Fibroblast of skin of left biceps (primary cell): Measurements from ENCODE around the gene CFAP58.

ENCODE experiments used
- DNase-seq, 2 experiments: peaks; one replicate each; pipeline ENCODE4 v3.0.0-alpha.2; 2013; ENCODE audit warnings: low read depth in 2 of 2

The CFAP58 gene

DNA sequence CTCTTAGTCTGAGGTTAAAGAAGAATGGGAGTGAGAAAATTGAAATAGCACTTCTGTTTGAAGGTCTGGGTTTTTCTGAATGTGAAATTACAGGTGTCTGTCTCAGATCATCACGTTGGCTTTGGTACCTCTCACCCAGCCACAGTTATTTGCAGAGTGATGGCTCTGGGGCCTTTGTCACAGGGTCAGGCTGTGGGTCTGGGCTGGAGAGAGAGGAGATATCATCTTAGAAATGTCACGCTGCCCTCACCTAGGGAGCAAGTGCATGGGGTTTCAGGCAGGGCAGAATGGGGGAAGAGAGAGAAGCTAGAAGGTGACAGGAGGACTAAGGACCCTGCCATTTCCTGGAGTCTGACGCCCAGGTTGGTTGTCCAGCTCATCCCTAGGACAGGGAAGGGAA, 127.2 kb downstream of the CFAP58 start:
- DNase-seq = no peak

DNA sequence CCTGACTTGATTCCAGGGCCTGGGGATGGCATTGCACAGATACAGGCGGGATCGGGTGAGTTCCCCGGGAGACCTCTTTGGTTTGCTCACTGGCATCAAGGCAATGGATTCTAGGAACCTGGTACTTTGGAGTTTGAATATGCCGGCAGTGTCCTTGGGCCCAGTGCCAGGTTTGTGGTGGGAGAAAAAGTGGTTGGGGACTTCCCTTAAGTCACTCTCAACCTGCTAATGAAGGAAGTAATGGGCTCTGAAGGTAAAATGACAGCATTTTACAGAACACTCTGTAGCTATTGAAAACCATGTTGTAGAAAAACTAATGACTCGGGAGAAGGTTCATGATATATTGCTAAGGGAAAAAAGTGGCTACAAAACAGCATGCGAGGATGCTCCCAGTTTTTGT, 129.9 kb downstream of the CFAP58 start:
- DNase-seq = no peak

DNA sequence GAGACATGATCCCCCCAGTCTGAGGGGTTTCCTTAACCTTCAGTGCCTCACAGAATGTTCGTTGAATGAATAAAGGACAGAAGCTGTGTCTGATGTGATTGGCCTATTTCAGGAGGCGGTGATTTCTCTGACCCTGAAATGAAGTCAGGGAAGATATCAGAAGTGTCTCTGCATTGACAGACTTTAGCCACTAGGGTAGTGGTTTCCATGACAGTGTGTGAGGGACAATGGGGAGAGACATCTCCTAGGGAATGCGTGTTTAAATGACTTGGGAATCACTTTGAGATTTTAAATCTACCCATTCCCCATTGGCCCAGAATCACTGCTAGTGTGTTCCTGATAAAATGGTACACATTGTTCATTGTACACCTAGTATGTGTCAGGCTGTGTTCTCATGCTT, 132.0 kb downstream of the CFAP58 start:
- no peak for DNase-seq

DNA sequence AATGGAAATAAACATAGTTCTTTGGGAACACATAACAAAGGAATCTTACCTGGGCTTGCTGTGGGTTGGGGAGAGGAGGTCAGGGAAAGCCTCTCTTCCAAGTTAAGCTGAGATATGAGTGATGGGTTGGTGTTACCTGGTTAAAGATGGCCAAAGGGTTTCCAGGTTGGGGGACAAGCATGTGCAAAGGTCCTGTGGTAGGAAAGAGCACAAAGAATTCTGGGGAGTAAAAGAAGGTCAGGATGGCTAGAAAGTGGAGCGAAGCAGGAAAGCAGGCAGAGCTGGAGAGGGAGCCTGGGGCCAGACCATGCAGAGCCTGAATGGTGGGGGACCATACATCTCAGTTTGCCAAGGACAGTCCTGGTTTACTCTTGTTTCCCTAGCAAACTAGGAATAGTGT, 133.2 kb downstream of the CFAP58 start:
- no peak for DNase-seq

GRCh38 chr10:104487794-104488438, 134.3 kb downstream of the CFAP58 start:
- no peak for DNase-seq

DNA sequence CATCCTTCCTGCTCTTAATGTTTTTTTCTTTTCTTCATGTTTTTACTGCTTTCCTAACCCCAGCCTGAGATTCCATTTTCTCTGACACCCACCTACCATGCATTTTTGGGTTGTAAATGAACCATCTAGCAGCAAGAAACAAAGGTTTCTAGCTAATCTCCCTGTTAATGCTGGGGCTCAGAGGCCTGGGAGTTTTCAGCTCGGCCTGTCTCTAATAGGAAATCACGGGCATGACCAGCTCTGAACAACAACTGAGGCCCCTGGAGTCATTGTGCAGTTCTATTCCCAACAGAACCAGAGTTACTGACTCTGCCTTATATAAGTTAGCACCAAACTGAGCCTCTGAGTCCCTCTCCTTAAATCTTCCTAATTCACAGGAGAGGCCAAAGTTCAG, 134.8 kb downstream of the CFAP58 start:
- DNase-seq = no peak

GRCh38 chr10:104492329-104492940, 138.8 kb downstream of the CFAP58 start:
- DNase-seq = no peak

- DNase-seq = no peak
Measured at GRCh38 chr10:104498347-104499081, 144.9 kb downstream of the CFAP58 start.

DNA sequence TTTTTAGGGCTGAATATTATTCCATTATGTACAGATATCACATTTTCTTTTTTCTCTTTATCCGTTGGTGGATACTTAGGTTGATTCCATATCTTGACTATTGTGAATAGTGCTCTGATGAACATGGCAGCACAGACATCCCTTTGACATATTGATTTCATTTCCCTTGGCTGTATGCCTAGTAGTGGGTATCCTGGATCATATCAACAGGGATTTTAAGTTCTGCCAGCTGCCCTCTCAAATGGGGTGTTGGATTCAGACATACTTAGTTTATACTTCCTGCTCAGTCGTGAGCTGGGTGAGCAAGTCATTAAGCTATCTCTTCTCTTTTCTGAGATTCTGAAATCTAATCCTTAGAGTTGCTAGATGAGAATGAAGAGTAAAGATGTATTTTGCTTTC, 147.8 kb downstream of the CFAP58 start:
- no peak for DNase-seq

GRCh38 chr10:104501864-104502579, 148.4 kb downstream of the CFAP58 start:
- DNase-seq = no peak

DNA sequence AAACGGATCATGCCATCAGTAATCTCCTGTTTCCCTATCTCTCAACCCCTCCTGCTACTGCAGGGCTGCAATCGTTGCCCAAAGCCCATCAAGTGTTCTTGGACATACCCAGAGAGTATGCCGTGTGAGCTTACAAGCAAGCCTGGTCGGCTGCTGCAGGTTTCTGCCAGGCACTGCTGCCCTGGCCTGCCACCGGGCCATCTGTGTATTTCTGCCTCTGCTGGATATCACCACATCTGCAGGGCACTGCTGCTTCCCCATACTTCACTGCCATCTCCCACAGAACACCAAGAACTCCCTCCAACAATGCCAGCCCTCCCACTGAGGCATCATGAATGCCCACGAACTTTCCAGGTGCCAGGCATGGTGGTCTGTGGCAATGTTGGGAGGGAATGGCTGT, 149.3 kb downstream of the CFAP58 start:
- no peak for DNase-seq
